DOHH2 (cell line): Measurements from ENCODE around the gene TNFRSF4.
"Not testable (repeated sequence)": the region's sequence is repeated elsewhere in the genome, so short reads cannot be mapped to it uniquely, and the experiment has no call there.

Experiments used
- H3F3A ChIP-seq: fragments of 200-600 bp; sonication (generic), shearing (Covaris generic); 2 replicates; pipeline ENCODE4 v1.6.0; 2016; ENCODE audit warnings: antibody characterized with exemption, mild to moderate bottlenecking; ENCODE audit not compliant: control insufficient read depth, insufficient read depth
- H3K27ac ChIP-seq: fragments of 200-600 bp; sonication (generic); 2 replicates; pipeline ENCODE4 v1.5.1; 2014; ENCODE audit warnings: low read depth, mild to moderate bottlenecking, low read length, moderate library complexity
- H3K27me3 ChIP-seq: fragments of 200-600 bp; sonication (generic); 2 replicates; pipeline ENCODE4 v1.6.1; 2014; ENCODE audit warnings: mild to moderate bottlenecking, low read length, mixed read lengths; ENCODE audit not compliant: control insufficient read depth
- H3K36me3 ChIP-seq: fragments of 200-600 bp; sonication (generic); 2 replicates; pipeline ENCODE4 v1.6.1; 2014; ENCODE audit warnings: mild to moderate bottlenecking, low read length, moderate library complexity, mixed read lengths; ENCODE audit not compliant: control insufficient read depth
- H3K4me1 ChIP-seq: fragments of 200-600 bp; sonication (generic); 2 replicates; pipeline ENCODE4 v1.6.1; 2014; ENCODE audit warnings: mild to moderate bottlenecking, low read length, mixed read lengths; ENCODE audit not compliant: control insufficient read depth
- H3K4me2 ChIP-seq: fragments of 200-600 bp; sonication (generic); 2 replicates; pipeline ENCODE4 v1.6.0; 2014; ENCODE audit warnings: mild to moderate bottlenecking, low read length, moderate library complexity
- H3K4me3 ChIP-seq: fragments of 200-600 bp; sonication (generic); 2 replicates; pipeline ENCODE4 v1.5.1; 2014; ENCODE audit warnings: mild to moderate bottlenecking, low read length, mixed read lengths
- H3K79me2 ChIP-seq: fragments of 200-600 bp; sonication (generic); 2 replicates; pipeline ENCODE4 v1.6.1; 2014; ENCODE audit warnings: mild to moderate bottlenecking, low read length, mixed read lengths; ENCODE audit not compliant: control insufficient read depth
- H3K9me2 ChIP-seq: fragments of 200-600 bp; sonication (generic); replicated peaks from 2 replicates; pipeline ENCODE4 v1.6.1; 2014; ENCODE audit warnings: mild to moderate bottlenecking, low read length, mixed read lengths; ENCODE audit not compliant: control insufficient read depth
- H3K9me3 ChIP-seq: fragments of 200-600 bp; sonication (generic); 2 replicates; pipeline ENCODE4 v1.6.1; 2014; ENCODE audit warnings: antibody characterized with exemption, low read length, mixed read lengths; ENCODE audit not compliant: control insufficient read depth, insufficient read depth
- H4K20me1 ChIP-seq: fragments of 200-600 bp; sonication (generic); 2 replicates; pipeline ENCODE4 v1.6.0; 2014; ENCODE audit warnings: low read depth, mild to moderate bottlenecking, antibody characterized with exemption, low read length, moderate library complexity; ENCODE audit not compliant: control insufficient read depth, insufficient read depth
- CTCF ChIP-seq: fragments of 200-600 bp; sonication (generic); IDR thresholded peaks from one replicate; pipeline ENCODE4 v1.5.1; 2014; ENCODE audit warnings: antibody characterized with exemption, mild to moderate bottlenecking, low read depth, low read length; ENCODE audit not compliant: poor library complexity, severe bottlenecking
- EZH2phosphoT487 ChIP-seq: fragments of 200-600 bp; sonication (generic); IDR thresholded peaks from 2 replicates; pipeline ENCODE4 v1.6.1; 2017; ENCODE audit warnings: borderline replicate concordance, mild to moderate bottlenecking, antibody characterized with exemption, low read length, moderate library complexity, mixed read lengths

TNFRSF4 gene

GRCh38 chr1:1197188-1197500 lies 16.8 kb downstream of the TNFRSF4 start:
- no peak overlapping the region for H3K4me3 ChIP-seq
- H3K27me3 ChIP-seq = peaks cover 20% of the 10 kb centered on the region
- H3K9me3 ChIP-seq = no peaks in the 10 kb centered on the region
- H3K4me1 ChIP-seq = no peaks in the 10 kb centered on the region
- H3F3A ChIP-seq = no peaks in the 10 kb centered on the region
- H3K79me2 ChIP-seq = no peaks in the 10 kb centered on the region
- H4K20me1 ChIP-seq = no peaks in the 10 kb centered on the region
- H3K27ac ChIP-seq = no peak overlapping the region
- no peak overlapping the region for H3K4me2 ChIP-seq
- no peaks in the 10 kb centered on the region for H3K36me3 ChIP-seq
- H3K9me2 ChIP-seq = no peaks in the 10 kb centered on the region
- TF ChIP-seq CTCF (no peak), EZH2phosphoT487 (no peak)

GRCh38 chr1:1196431-1197187 lies 17.3 kb downstream of the TNFRSF4 start:
- H3K9me3 ChIP-seq = no peaks in the 10 kb centered on the region
- H3K9me2 ChIP-seq = no peaks in the 10 kb centered on the region
- no peaks in the 10 kb centered on the region for H3K36me3 ChIP-seq
- no peak for TF ChIP-seq CTCF
- no peak for TF ChIP-seq EZH2phosphoT487
- H3K4me2 ChIP-seq = no peak overlapping the region
- peaks cover 20% of the 10 kb centered on the region for H3K27me3 ChIP-seq
- no peaks in the 10 kb centered on the region for H3K4me1 ChIP-seq
- H4K20me1 ChIP-seq = no peaks in the 10 kb centered on the region
- H3K79me2 ChIP-seq = no peaks in the 10 kb centered on the region
- no peaks in the 10 kb centered on the region for H3F3A ChIP-seq
- no peak overlapping the region for H3K27ac ChIP-seq
- H3K4me3 ChIP-seq = no peak overlapping the region

GRCh38 chr1:1195726-1196125 lies 18.2 kb downstream of the TNFRSF4 start:
- not testable (repeated sequence) for H4K20me1 ChIP-seq, H3K4me3 ChIP-seq, H3K4me1 ChIP-seq, H3K9me2 ChIP-seq, H3F3A ChIP-seq, H3K4me2 ChIP-seq, H3K9me3 ChIP-seq, H3K36me3 ChIP-seq, H3K79me2 ChIP-seq, H3K27ac ChIP-seq
- H3K27me3 ChIP-seq = peaks cover 19% of the 10 kb centered on the region

GRCh38 chr1:1194723-1195122 lies 19.2 kb downstream of the TNFRSF4 start:
- no peaks in the 10 kb centered on the region for H3F3A ChIP-seq
- no peak overlapping the region for H3K4me3 ChIP-seq
- H3K4me1 ChIP-seq = no peaks in the 10 kb centered on the region
- TF ChIP-seq CTCF (no peak), EZH2phosphoT487 (no peak)
- no peaks in the 10 kb centered on the region for H4K20me1 ChIP-seq
- H3K9me2 ChIP-seq = no peaks in the 10 kb centered on the region
- H3K4me2 ChIP-seq = no peak overlapping the region
- H3K27me3 ChIP-seq = peaks cover 14% of the 10 kb centered on the region
- no peaks in the 10 kb centered on the region for H3K9me3 ChIP-seq
- no peak overlapping the region for H3K27ac ChIP-seq
- H3K79me2 ChIP-seq = no peaks in the 10 kb centered on the region
- H3K36me3 ChIP-seq = no peaks in the 10 kb centered on the region
